ENCODE results near the gene BUD13. TPM values are rescaled to one million over a fixed set of nuclear protein-coding genes. Genes with fewer than 3 reads are reported as not detected.

The BUD13 gene, protein sequence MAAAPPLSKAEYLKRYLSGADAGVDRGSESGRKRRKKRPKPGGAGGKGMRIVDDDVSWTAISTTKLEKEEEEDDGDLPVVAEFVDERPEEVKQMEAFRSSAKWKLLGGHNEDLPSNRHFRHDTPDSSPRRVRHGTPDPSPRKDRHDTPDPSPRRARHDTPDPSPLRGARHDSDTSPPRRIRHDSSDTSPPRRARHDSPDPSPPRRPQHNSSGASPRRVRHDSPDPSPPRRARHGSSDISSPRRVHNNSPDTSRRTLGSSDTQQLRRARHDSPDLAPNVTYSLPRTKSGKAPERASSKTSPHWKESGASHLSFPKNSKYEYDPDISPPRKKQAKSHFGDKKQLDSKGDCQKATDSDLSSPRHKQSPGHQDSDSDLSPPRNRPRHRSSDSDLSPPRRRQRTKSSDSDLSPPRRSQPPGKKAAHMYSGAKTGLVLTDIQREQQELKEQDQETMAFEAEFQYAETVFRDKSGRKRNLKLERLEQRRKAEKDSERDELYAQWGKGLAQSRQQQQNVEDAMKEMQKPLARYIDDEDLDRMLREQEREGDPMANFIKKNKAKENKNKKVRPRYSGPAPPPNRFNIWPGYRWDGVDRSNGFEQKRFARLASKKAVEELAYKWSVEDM
- total RNA-seq = 10 to 100 TPM; 32.1 to 33.0 TPM

- Mint-ChIP-seq H3K9me3 (no peaks in the 10 kb centered on the region), H3K27me3 (no peaks in the 10 kb centered on the region), H3K4me3 (peak within 1 kb of the TSS; percentile 96), H3K27ac (peak within 1 kb of the TSS; percentile 95), H3K36me3 (peaks cover 25% of the 10 kb centered on the region), H3K4me1 (peaks cover 34% of the 10 kb centered on the region)
- DNase-seq = peak; percentile 98
- POLR2A ChIA-PET = interaction anchor here (0.7 to 5.0 kb wide), 9 partner anchors 10 to 459 kb away, joined by 3 to 26 read pairs (median 5); partner anchors contain the start of genes PAFAH1B2, SIDT2 and ZPR1
- peak; percentile 92 for ATAC-seq (ENCODE audit: low read depth)
Observed at GRCh38 chr11:116772443-116773202, at the start of gene BUD13. Gene BUD13 (minus strand): TSS chr11:116772987. CDS start chr11:116772964, 23 bp downstream.

DNA sequence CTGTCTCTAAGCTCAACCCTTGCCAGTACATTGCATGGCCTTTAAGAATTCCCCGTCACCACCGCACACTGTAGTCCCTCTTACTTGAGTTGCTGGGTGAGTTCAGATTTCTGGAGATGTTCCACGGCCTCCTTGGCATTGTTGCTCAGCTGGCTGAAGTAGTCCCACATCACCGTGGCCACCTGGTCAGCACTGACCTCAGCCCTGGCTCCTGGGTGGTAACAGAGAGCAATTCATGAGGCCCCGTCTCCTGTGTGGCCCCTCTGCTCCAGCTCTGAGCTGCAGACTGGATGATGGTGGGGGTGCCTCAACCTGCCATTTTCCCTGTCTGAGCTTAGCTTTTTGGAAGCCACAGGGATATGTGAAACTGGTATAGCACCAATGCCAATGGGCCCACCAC is 49.8 kb upstream of the BUD13 start:
- Mint-ChIP-seq H3K27me3 (peaks cover 2% of the 10 kb centered on the region), H3K36me3 (no peaks in the 10 kb centered on the region), H3K4me1 (no peaks in the 10 kb centered on the region), H3K9me3 (no peaks in the 10 kb centered on the region), H3K27ac (no peak overlapping the region), H3K4me3 (no peak overlapping the region)
- POLR2A ChIA-PET = no interaction called here
- no peak for DNase-seq
- no peak for ATAC-seq (ENCODE audit: low read depth)

DNA sequence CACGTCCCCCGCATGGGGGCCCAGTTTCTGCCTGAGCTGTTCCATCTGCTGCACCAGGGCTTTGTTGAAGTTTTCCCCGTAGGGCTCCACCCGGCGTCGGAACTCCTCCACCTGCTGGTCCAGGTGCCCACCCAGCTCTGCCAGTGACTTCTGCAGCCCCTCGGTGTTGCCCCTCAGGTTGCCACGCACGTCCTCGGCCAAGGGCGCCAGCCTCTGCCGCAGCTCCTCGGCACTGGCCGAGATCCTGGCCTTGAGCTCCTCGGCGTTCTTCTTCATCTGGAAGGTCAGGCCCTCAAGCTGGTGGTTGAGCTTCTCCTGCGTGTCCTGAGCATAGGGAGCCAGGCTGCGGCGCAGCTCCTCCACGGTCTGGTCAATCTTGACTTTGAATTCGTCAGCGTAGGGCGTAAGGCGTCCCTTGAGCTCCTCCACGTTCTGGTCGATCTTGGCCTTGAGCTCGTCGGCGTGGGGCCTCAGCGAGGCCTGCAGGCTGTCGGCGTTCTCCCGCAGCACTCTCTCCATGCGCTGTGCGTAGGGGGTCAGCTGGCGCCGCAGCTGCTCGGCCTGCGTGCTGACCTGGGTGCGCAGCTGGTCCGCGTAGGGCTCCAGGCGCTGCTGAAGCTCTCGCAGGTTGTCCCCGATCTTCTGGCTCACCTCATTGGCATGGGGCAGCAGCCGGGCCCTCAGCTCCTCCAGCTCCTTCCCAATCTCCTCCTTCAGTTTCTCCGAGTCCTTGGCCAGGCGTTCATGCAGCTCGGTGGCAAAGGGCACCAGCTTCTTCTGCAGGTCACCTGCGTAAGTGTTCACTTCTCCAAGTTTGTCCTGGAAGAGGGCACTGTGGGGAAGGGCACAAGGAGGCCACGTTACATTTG is 48.5 kb upstream of the BUD13 start:
- Mint-ChIP-seq H3K9me3 (no peaks in the 10 kb centered on the region), H3K4me1 (no peaks in the 10 kb centered on the region), H3K36me3 (no peaks in the 10 kb centered on the region), H3K4me3 (no peak overlapping the region), H3K27ac (no peak overlapping the region), H3K27me3 (peaks cover 2% of the 10 kb centered on the region)
- POLR2A ChIA-PET = interaction anchor here (1.4 kb wide), 1 partner anchor 34 kb away, joined by 3 read pairs; the partner anchor contains the start of gene ZPR1
- no peak for DNase-seq
- ATAC-seq (ENCODE audit: low read depth) = no peak

DNA sequence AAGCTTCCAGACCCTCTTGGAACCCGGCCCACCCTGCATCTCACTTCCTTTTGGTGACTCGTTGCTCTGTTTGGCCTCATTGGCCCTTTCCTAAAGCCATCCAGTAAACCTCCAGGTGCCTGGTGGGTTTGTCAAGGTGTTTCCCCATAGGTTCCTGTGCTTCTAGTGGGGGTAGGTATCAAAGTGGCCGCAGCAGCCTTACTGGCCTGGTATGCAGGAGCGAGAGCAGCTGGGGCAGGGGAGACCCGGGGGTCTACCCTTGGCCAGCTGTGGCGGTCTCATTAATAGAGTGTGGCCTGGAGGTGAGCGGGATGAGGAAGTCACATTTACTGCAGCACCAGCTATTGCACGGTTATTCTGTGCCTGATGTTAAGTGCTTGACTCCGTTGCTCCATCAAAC is 46.3 kb upstream of the BUD13 start:
- no peak overlapping the region for H3K4me3 Mint-ChIP-seq
- DNase-seq (no peak), ATAC-seq (ENCODE audit: low read depth) (no peak)
- no peaks in the 10 kb centered on the region for H3K36me3 Mint-ChIP-seq
- H3K4me1 Mint-ChIP-seq = no peaks in the 10 kb centered on the region
- POLR2A ChIA-PET = no interaction called here
- H3K9me3 Mint-ChIP-seq = no peaks in the 10 kb centered on the region
- no peaks in the 10 kb centered on the region for H3K27me3 Mint-ChIP-seq
- H3K27ac Mint-ChIP-seq = no peak overlapping the region

GRCh38 chr11:116814502-116814901 is 41.7 kb upstream of the BUD13 start:
- no peak overlapping the region for H3K27ac Mint-ChIP-seq
- no peaks in the 10 kb centered on the region for H3K4me1 Mint-ChIP-seq
- peaks cover 6% of the 10 kb centered on the region for H3K27me3 Mint-ChIP-seq
- POLR2A ChIA-PET = interaction anchor here (0.7 kb wide), 1 partner anchor 22 kb away, joined by 3 read pairs; no protein-coding TSS in a partner anchor
- no peaks in the 10 kb centered on the region for H3K9me3 Mint-ChIP-seq
- DNase-seq = no peak
- no peak for ATAC-seq (ENCODE audit: low read depth)
- no peak overlapping the region for H3K4me3 Mint-ChIP-seq
- no peaks in the 10 kb centered on the region for H3K36me3 Mint-ChIP-seq

DNA sequence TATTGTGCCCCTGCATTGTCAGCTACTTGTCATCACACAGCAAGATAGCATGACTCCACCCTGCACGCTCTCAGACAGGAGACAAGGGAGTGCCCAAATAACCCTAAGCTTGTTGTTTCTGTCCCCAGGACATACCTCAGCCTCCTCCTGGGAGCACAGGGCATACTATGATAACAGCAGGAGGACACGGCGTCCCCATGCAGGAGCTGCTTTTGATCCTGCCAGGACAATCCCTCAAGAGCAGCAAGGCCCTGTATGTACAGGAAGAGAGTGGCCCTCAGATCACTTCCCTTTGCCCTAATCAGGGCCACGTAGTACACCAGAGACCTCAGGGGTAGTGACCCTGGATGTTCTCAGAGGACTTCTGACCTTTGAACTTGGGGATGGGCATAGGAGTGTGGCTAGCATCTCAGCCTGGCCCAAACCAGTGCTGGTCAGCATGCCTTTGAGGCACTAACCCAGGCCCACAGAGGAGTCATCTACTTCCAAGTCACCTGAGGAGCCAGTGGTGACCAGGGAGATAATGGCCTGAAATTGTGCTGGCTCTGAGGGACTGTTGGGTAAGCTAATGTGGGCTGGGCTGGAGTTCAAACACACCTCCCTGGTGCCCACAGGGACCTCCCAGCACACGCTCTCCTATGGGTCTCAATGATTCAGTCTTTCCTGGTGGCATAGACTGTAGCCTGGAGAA is 41.1 kb upstream of the BUD13 start:
- ATAC-seq (ENCODE audit: low read depth) (no peak), DNase-seq (no peak)
- no peak overlapping the region for H3K27ac Mint-ChIP-seq
- no peak overlapping the region for H3K4me3 Mint-ChIP-seq
- H3K9me3 Mint-ChIP-seq = no peaks in the 10 kb centered on the region
- peaks cover 6% of the 10 kb centered on the region for H3K27me3 Mint-ChIP-seq
- H3K36me3 Mint-ChIP-seq = no peaks in the 10 kb centered on the region
- no peaks in the 10 kb centered on the region for H3K4me1 Mint-ChIP-seq
- POLR2A ChIA-PET = interaction anchor here (0.7 to 1.2 kb wide), 3 partner anchors 19 to 22 kb away, joined by 3 to 4 read pairs (median 3); no protein-coding TSS in a partner anchor

GRCh38 chr11:116813170-116813569 is 40.4 kb upstream of the BUD13 start:
- no peaks in the 10 kb centered on the region for H3K36me3 Mint-ChIP-seq
- H3K9me3 Mint-ChIP-seq = no peaks in the 10 kb centered on the region
- POLR2A ChIA-PET = interaction anchor here (1.2 kb wide), 1 partner anchor 22 kb away, joined by 4 read pairs; no protein-coding TSS in a partner anchor
- no peak overlapping the region for H3K4me3 Mint-ChIP-seq
- ATAC-seq (ENCODE audit: low read depth) (no peak), DNase-seq (no peak)
- no peak overlapping the region for H3K27ac Mint-ChIP-seq
- peaks cover 6% of the 10 kb centered on the region for H3K27me3 Mint-ChIP-seq
- no peaks in the 10 kb centered on the region for H3K4me1 Mint-ChIP-seq

DNA sequence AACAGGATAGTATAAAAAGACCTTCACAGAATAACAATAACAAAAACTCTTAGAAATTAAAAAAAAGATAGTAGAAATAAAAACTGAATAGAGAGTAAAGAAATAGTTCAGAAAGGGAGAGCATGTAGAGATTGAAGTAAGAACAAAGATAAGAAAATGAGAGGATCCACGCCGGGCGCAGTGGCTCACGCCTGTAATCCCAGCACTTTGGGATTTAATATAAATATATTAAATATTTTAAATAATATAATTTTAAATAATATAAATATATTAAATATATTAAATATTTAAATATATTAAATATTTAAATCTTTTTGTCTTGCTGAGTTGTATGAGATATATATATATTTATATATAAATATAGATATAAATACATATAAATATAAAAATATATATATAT is 39.3 kb upstream of the BUD13 start:
- Mint-ChIP-seq H3K9me3 (no peaks in the 10 kb centered on the region), H3K27me3 (peaks cover 8% of the 10 kb centered on the region), H3K4me1 (no peaks in the 10 kb centered on the region), H3K27ac (no peak overlapping the region), H3K4me3 (no peak overlapping the region), H3K36me3 (no peaks in the 10 kb centered on the region)
- DNase-seq (no peak), ATAC-seq (ENCODE audit: low read depth) (no peak)
- POLR2A ChIA-PET = no interaction called here

DNA sequence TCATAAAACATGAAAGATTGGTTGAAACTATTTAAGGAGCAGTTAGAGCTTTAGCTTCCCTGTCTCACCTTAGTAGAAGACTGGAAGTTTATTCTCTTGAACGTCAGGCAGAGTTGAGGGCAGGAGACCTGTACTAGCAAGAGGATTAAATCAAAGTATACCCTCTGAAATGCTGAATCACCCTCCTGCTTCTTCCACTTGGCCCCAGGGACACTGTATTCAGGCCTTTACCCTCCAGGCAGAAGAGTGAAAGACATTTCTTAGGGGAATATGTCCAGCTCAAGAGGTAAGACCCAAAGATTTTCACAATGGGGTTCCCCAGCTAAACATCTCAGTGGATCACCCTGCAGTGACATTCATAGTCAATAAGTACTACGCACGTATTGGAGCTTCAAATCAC is 38.4 kb upstream of the BUD13 start:
- H3K9me3 Mint-ChIP-seq = no peaks in the 10 kb centered on the region
- no peak overlapping the region for H3K4me3 Mint-ChIP-seq
- DNase-seq (no peak), ATAC-seq (ENCODE audit: low read depth) (no peak)
- H3K36me3 Mint-ChIP-seq = no peaks in the 10 kb centered on the region
- H3K4me1 Mint-ChIP-seq = no peaks in the 10 kb centered on the region
- POLR2A ChIA-PET = interaction anchor here (0.7 kb wide), 1 partner anchor 288 kb away, joined by 6 read pairs; no protein-coding TSS in a partner anchor
- no peak overlapping the region for H3K27ac Mint-ChIP-seq
- H3K27me3 Mint-ChIP-seq = peaks cover 13% of the 10 kb centered on the region

DNA sequence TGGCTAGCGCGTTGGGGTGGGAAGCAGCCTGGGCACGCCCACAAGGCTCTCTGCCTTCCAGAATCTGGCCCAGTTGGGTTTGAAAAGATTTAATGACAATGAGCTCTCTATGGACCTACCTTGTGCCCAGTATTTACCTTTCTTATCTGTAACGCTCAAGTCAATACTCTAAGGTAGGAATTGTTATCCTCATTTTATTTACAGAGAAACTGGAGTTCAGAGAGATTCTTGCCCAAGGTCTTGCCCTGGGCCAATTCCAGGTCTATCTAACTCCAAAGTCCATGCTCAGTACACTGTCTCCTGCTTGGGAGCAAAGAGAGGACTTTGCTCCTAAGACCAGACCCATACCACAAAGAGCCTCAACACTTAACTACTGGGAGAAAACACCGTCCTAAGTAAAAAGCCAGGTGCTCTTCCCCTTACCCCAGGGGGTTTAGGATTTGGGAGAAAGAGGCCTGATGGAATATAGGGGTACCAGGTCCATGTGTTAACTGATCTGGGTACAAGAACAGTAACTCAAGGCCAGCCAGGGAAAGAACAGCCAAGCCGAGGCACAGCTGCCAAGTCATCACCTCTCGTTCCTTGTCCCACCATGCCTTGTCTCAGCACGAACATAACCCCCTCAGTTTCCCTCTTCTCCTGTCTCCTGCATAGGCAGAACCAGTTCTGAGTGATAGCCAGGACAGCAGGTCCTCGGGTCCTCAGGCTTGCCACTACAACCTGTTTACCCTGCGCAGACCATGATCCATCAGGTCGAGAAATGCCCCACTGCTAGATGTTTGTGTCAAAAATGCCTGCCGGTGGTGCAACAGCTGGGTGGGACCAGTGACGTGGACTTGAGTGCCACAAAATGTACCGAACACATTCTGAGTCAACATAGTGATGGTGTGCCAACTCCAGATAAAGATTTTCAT is 35.7 kb upstream of the BUD13 start:
- no peaks in the 10 kb centered on the region for H3K36me3 Mint-ChIP-seq
- no peaks in the 10 kb centered on the region for H3K4me1 Mint-ChIP-seq
- POLR2A ChIA-PET = no interaction called here
- H3K27me3 Mint-ChIP-seq = peaks cover 13% of the 10 kb centered on the region
- H3K9me3 Mint-ChIP-seq = no peaks in the 10 kb centered on the region
- no peak for DNase-seq
- no peak overlapping the region for H3K27ac Mint-ChIP-seq
- no peak overlapping the region for H3K4me3 Mint-ChIP-seq
- no peak for ATAC-seq (ENCODE audit: low read depth)

- Mint-ChIP-seq H3K4me1 (no peaks in the 10 kb centered on the region), H3K36me3 (no peaks in the 10 kb centered on the region), H3K27me3 (peaks cover 14% of the 10 kb centered on the region), H3K9me3 (no peaks in the 10 kb centered on the region), H3K27ac (no peak overlapping the region), H3K4me3 (no peak overlapping the region)
- no peak for ATAC-seq (ENCODE audit: low read depth)
- no peak for DNase-seq
- POLR2A ChIA-PET = no interaction called here
Observed at GRCh38 chr11:116807601-116808261, 34.9 kb upstream of the BUD13 start.

Measured in activated naive CD8-positive, alpha-beta T cell treated with anti-CD3 and anti-CD28 coated beads, Interleukin-2, amount 10 ng/mL, durations not matched to agents 7 days and 5 days (primary cell).